Activated gamma-delta T cell treated with Interleukin-2 at 50 U/mL for 16 hours (primary cell): Measurements from ENCODE around the gene IL17RE.
"Not testable (repeated sequence)": the region's sequence is repeated elsewhere in the genome, so short reads cannot be mapped to it uniquely, and the experiment has no call there.

ENCODE experiments used
- DNase-seq: peaks from one replicate; pipeline ENCODE4 v3.0.0-alpha.2; 2020

Gene IL17RE, protein sequence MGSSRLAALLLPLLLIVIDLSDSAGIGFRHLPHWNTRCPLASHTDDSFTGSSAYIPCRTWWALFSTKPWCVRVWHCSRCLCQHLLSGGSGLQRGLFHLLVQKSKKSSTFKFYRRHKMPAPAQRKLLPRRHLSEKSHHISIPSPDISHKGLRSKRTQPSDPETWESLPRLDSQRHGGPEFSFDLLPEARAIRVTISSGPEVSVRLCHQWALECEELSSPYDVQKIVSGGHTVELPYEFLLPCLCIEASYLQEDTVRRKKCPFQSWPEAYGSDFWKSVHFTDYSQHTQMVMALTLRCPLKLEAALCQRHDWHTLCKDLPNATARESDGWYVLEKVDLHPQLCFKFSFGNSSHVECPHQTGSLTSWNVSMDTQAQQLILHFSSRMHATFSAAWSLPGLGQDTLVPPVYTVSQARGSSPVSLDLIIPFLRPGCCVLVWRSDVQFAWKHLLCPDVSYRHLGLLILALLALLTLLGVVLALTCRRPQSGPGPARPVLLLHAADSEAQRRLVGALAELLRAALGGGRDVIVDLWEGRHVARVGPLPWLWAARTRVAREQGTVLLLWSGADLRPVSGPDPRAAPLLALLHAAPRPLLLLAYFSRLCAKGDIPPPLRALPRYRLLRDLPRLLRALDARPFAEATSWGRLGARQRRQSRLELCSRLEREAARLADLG

DNA sequence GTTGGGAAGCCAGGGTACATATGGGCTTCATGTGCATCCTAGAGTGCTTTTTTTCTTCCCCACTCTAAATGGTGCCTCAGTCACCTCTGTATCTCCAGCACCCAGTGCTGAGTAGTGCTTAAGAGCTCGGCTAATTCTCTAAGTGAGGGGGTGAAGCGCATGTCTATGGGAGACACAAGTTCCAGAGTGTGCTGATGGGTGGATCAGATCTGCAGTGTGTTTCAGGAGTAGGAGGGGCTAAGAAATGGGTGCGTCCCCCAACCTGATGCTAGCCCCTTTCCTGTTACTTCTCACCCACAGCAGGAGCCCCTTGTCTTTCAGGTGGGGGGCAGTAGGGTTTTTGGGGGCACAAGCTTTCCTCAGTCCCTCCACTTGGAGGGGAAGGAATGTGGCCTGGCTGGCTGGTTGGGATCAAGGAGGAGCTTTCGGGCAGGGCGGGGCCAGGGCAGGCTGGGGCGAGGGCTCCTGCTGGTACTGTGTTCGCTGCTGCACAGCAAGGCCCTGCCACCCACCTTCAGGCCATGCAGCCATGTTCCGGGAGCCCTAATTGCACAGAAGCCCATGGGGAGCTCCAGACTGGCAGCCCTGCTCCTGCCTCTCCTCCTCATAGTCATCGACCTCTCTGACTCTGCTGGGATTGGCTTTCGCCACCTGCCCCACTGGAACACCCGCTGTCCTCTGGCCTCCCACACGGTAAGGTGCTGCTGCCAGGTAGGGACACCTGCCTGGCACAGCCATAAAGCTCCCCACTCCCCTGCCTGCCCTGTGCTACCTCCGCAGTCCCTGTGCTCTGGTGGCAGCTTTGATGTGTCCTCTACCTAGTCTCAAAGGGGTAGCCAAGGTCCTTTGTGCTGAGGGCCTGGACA, at the start of gene IL17RE:
IL17RE (plus strand) TSS at position 477 of the 866 bp plus-strand sequence; CDS start at position 562, 85 bp downstream.
- DNase-seq: no peak

DNA sequence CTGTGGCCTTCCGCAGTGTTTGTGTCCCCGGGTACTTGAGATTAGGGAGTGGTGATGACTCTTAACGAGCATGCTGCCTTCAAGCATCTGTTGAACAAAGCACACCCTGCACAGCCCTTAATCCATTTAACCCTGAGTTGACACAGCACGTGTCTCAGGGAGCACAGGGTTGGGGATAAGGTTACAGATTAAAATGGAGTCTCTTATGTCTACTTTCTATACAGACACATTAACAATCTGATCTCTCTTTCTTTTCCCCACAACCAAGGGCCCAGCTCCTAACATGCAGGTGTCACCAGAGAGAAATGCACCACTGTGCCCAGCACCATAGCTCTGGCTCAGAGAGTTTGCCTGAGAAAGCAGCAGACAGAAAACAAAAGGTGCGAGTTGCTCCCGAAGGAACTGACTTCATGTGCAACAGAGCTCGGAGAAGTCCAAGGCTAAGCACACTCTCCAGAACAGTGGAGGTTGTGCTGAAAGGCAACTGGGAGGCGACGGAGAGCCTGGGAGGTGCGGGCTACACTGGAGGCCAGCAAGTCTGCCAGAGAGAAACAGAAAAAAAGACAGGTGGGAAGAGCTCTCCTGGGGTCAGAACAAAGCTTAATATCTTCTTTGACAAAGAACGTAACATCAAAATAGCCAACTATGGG, 48.2 kb upstream of the IL17RE start:
- DNase-seq: not testable (repeated sequence)

DNA sequence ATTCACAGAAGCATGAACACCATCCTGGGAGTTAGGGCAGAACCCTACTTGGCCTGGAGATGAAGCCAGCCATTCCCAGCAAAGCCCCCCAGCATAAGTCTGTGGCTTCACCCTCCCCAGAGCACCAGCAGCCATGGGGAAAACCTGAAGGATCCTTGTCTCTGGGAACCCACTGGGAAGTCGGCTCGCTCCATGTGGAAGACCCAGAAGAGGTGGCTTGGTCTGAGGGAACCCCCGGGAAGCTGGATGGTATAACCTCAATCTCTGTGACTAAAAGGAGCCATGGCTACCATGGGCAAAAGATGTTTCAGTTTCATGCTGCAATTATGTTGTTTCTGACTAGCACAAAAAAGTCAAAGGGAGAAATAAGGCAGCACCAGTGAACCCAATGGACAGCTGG, 47.1 kb upstream of the IL17RE start:
- no peak for DNase-seq

DNA sequence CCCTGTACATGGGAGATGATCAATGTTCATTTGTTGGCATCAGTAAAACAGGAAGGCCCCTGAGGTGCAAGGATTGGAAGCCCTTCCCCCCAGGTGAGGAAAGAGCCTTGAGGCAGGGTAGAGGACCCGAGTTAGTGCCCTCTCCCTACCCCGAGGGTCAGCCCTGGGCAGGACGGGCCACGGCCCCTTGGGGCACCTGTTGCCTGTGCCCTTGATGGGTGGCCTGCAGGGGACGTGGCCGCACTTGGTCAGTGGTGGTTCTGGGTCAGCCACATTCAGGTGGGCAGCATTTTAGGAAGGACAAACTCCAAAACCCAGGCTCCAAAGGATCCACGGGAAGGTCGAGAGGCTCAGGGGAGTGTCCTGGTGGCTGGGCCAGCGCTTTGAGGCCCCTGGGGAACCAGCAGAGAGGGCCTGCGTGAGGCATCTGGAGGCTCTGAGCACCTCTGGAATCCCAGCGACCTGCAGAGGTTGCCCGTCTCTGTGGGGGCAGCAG, 43.1 kb upstream of the IL17RE start:
- DNase-seq: no peak

DNA sequence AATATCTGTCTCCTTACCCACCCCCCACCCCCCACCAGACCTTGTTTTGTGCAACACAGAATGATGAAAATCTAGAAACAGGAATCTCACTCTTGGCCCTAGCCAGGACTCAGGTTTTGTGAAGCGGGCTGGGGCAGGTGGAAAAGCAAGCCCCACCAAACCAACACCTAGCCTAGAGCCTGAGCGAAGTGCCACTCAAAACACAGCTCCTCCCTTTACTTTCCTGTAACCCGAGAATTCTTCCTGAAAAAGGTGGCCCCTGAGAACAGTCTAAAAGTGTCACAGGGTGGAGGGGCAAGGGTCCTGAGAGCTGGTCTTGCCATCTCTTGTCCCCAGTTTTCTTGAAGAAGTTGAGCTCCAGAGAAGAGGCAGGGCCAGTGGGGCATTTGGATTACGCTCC, 41.4 kb upstream of the IL17RE start:
- no peak for DNase-seq

DNA sequence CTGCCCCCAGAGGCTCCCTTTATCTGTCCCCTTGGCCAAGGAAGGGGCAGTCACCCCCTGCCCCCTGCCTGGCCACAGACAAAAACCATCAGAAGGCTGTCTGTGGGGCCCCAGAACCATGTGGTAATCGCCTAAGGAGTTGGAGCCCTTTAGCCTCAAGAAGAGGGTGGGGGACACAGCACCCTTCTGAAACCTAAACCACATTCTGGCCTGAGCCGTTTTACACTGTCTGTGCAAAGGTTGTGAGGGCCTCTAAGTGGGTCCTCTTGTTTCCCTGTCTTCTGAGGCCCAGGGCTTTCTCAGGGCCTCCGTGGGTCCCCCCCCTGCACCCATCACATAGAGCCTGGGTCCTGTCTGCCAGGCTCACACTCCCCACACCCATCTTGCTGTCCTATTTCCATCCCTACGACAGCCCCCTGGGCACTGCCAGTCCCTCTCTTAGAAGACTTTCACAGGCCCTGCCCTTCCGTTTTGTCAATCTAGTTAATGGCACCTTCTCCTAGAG, 41.0 kb upstream of the IL17RE start:
- no peak for DNase-seq

DNA sequence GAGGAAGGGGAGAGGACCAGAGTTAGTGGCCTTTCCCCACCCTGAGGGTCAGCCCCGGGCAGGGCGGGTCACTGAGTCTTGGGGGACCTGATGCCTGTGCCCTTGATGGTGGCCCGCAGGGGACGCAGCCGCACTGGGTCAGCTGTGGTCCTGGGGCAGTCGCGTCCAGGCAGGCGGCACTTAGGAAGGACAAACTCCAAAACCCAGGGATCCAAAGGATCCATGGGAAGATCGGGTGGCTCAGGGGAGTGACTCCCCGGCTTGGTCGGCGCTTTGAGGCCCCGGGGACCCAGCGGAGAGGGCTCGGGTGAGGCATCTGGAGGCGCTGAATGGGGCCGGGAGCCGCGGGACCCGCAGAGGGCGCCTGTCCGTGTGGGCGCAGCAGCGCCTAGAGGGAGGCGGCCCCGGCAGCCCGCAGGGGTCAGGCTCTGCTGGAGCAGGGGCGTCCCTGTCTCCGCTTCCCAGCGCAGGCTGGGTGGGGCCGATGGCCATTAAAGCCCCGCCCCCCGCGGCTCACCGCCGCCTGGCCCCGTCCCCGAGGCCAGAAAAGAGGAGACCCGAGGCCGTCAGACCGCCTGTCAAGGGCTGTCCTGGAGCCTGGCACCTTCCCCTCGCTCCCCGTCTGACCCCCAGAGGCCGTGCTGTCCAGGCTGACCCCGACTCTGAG, 40.1 kb upstream of the IL17RE start:
- no peak for DNase-seq

DNA sequence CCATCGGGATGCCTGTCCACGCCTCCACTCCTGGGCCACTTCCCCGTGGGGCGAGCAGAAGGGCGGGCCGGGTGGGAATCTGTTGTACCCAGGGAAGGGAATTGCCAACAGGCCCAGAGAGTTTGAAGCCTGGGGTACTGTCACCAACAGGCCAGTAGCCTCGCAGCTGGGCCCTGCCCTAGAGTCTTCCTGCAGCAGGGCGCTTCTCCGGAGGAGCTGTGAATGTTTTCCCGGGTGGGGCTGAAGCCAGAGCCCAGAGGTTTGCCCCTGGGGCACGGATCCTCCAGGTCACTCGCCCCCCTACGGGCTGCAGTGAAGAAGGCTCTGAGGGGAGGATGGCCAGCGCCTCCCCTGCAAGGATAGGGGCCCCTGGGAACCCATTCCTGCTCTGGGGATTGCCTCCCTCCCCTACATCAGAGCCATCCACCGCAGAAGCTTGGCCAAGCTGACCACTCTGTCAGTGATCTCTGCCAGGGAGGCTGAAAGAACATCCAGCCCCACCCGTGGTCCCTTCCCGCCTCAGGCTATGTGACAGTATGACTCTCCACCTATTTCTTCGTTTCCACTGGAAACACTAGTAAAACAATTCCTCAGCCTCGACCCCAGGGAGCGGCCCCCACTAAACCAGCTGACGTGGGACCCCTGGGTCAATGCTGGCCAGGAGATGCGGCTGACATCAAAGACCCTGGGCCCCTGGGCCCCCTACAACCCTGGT, 39.4 kb upstream of the IL17RE start:
- no peak for DNase-seq

DNA sequence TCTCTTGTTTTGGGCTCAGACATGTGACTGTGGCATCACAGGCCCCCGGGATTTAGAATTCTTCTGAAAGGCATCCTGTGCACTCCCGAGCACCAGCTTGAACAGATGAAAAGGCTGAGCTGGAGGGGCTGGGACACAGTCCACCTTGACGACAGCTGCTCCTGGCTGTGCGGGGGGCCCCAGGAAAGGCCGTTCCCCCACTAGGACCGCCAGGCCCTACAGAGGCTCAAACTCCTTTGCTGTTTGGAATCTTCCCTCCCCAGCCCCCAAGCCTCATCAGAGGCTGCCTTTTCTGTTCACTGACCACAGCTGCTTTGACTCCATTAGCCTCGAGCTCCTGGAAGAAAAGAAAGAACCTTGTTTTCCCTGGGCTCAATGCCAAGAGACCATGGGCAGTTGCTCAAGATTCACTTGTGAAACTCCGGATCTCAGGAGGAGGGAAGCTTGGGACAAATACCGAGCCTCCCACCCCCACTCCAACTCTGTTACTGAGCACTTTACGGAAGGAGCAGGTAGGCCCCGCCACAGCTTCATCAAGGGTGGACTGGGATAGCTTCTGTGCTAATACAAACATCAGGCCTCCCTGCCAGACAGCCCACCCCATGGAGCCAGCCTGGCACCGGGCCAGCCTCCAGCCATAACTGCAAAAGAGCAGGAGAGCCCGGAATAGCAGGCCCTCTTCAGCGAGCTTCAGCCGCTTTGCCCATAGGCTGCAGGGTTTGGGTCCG, 38.3 kb upstream of the IL17RE start:
- no peak for DNase-seq

DNA sequence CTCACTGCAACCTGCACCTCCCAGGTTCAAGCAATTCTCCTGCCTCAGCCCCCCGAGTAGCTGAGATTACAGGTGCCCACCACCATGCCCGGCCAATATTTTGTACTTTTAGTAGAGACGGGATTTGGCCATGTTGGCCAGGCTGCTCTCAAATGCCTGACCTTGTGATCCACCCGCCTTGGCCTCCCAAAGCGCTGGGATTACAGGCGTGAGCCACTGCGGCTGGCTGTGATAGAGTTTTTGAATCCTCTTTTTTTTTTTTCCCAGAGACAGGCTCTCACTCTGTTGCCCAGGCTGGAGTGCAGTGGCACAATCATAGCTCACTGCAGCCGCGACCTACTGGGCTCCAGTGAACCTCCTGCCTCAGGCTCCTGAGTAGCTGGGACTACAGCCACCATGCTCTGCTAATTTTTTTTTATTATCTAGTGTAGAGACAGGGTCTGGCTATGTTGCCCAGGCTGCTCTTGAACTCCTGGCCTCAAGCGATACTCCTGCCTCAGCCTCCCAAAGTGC, 37.5 kb upstream of the IL17RE start:
- not testable (repeated sequence) for DNase-seq

DNA sequence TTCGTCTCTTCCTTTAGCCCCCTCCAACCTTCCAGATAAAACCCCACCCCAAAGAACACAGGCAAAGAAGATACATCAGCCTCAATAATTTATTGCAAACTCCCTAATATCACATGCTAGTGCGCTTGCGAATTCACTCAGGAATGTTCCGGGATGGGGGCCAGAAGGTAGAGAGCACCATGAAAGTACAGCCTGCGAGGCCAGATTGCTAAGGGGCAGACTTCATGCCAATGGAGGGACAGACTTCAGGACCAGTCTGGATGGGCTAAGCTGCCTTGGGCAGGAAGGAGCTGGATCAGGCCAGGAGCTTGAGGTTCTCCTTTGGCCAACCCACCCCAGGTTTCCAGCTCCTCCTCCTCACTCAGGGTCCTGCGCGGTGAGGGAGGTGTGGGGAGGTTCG, 36.0 kb upstream of the IL17RE start:
- no peak for DNase-seq

DNA sequence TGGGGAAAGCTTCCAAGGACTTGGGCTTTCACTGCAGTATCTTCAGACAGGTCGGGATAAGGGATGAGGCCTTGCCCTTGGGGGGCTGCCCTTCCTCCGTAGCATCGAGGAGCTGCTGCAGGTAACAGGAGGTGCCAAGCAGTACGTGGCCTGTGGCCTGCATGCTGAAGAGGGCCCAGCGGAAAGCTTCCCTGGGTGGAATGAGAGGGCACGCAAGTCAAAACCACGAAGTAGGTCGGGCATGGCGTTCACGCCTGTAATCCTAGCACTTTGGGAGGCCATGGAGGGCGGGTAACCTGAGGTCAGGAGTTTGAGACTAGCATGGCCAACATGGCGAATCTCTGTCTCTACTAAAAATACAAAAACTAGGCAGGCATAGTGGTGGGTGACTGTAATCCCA, 35.5 kb upstream of the IL17RE start:
- DNase-seq: no peak

DNA sequence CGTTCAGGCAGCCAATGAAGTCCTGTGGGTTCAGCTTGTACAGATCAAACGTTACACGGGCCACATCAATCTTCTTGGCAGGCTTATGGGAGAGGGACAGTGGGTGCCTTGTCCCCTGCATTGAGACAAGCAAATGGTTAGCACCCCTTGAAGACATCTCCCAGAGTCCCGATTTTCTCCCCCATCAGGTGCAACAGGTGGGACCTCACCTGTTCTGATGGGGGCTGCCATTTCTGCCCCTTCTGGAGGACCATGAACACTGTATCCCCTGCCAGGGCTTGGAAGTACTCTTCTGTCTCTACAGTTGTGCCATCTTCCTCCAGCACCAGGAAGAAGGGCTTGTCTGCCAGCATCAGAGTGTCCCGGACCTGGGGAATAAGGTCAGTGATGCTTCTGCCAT, 32.7 kb upstream of the IL17RE start:
- DNase-seq: no peak

DNA sequence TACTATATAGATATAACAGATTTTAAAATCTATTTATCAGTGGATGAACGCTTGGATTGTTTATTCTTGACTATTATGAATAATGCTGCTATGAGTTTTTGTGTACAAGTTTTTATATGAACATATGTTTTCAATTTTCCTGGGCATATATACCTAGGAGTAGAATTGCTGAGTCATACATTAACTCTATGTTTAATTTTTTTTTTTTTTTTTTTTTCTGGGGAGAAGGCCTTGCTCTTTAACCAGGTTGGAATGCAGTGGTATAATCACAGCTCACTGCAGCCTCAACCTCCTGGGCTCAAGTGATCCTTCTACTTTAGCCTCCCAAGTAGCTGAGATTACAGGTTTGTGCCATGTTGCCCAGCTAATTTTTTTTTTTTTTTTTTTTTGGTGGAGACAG, 31.7 kb upstream of the IL17RE start:
- DNase-seq: no peak

DNA sequence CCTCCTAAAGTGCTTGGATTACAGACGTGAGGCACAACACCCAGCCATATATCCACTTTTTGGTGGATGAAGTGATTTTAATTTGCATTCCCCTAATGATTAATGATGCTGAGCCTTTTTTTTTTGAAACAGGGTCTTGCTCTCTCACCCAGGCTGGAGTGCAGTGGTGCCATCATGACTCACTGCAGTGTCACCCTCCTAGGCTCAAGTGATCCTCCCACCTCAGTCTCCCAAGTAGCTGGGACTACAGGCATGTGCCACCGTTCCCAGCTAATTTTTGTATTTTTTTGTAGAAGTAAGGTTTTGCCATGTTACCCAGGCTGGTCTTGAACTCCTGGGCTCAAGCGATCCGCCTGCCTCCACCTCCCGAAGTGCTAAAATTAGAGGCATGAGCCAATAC, 30.6 kb upstream of the IL17RE start:
- DNase-seq: not testable (repeated sequence)

DNA sequence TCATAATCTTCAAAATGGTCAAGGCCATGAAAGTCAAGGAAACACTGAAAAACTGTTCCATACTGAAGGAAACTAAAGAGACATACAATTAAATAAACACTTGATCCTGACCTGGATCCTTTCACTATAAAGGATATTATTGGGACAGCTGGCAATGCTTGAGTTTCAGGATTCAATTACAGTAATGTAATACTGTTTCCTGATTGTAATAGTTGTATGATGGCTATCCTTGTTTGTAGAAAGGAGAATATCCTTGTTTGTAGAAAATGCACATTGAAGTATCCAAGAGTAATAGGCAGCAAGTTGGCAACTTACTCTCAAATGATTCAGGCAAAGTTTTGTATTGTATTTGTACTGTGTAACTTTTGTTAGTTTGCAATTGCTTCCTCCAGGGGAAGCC, 27.2 kb upstream of the IL17RE start:
- DNase-seq: no peak

DNA sequence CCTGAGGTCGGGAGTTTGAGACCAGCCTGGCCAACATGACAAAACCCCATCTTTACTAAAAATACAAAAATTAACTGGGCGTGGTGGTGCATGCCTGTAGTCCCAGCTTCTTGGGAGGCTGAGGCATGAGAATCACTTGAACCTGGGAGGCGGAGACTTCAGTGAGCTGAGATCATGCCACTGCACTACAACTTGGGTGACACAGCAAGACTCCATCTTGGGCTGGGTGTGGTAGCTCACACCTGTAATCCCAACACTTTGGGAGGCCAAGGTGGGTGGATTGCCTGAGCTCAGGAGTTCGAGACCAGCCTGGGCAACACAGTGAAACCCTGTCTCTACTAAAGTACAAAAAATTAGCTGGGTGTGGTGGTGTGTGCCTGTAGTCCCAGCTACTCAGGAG, 26.4 kb upstream of the IL17RE start:
- DNase-seq: not testable (repeated sequence)

DNA sequence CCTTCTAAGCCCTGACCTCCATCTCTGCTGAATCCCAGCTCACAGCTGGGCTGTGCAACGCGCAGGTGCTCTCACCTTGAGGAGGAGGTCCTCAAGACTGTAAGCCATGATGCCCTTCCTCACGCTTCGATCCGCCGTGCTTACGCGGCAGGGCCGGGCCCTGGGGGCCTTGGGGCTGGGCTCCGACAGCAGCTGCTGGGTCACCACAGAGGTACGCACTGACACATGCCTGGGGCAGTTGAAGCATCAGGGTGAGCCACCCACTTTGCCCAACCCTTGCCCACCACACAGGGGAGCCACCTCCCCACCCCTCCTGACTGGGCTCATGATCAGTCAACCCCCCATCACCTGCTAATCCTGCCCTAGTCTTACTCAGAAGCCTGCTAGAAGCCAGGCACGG, 25.7 kb upstream of the IL17RE start:
- DNase-seq: no peak

DNA sequence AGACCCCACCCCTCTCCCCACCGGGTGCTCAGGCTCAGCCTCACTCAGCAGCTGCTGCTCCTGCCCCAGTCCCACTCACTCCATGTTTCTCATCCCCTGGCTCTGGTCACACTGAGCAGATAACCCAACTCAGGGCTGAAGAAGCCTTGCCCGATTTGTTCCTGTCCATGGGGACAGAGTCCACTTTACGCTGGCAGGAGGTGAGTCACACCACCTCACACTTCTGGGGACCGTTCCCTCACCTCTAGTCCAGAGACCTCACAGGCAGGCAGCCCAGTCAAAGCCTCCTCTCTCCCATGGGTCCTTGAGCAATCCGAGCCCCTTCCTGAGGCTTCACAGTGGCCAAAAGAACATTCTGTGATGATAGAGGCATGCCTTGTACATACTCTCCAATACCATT, 23.9 kb upstream of the IL17RE start:
- no peak for DNase-seq

DNA sequence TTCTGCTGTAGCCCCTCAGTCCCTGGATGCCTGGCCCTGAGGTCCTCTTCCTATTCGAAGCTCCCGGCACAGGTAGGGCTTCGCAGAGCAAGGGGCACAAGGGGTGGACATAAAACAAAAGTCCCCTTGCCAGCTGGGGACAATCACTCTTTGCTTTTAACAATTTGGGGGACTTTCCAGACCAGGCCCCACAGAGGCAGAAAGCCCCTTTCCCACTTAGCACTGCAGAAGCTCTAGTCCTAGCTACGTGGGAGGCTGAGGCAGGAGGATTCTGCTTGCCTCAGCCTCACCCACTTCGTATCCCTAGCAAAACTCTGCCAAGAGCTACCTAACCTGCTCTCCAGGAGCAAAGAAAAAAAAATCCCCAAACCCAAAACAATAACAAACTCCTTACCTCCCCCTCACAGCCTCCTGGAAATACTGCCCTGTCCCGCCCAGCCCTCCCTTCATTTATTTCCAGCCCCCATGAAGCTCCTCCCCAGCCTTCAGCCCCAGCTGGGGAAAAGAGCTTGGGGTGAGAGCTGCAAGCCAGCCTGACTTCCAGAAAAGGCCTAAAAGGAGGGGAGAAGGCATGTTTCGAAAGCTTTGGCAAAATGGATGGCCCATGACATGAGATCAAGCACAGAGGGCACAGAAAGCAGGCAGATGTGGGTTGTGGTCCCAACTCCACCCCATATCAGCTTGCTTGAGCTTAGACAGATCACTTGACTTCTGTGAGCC, 22.7 kb upstream of the IL17RE start, which contains the start of gene CIDEC:
CIDEC (minus strand) TSS at position 424 of the 720 bp plus-strand sequence. CDS start 1,767 bp downstream, outside the sequence.
- no peak for DNase-seq
